KOPT-K1 (cell line): ENCODE data around the gene SLC30A5.
"Not testable (repeated sequence)": the region's sequence is repeated elsewhere in the genome, so short reads cannot be mapped to it uniquely, and the experiment has no call there.

Source experiments
- H3K27ac ChIP-seq: fragments of 200-600 bp; sonication (generic); 2 replicates; pipeline ENCODE4 v1.5.1; 2016; ENCODE audit warnings: antibody characterized with exemption, mild to moderate bottlenecking, low read depth, low read length; ENCODE audit not compliant: poor library complexity, severe bottlenecking
- H3K36me3 ChIP-seq: fragments of 200-600 bp; sonication (generic); 2 replicates; pipeline ENCODE4 v1.5.1; 2017; ENCODE audit warnings: antibody characterized with exemption, mild to moderate bottlenecking, low read length, moderate library complexity; ENCODE audit not compliant: insufficient read depth
- H3K9me3 ChIP-seq: fragments of 200-600 bp; sonication (generic); 2 replicates; pipeline ENCODE4 v1.5.1; 2017; ENCODE audit warnings: antibody characterized with exemption, low read length, mild to moderate bottlenecking; ENCODE audit not compliant: insufficient read depth, poor library complexity, severe bottlenecking

SLC30A5 gene

GRCh38 chr5:69086206-69086605, 7.6 kb upstream of the SLC30A5 start:
- no peaks in the 10 kb centered on the region for H3K36me3 ChIP-seq
- H3K9me3 ChIP-seq = no peaks in the 10 kb centered on the region
- no peak overlapping the region for H3K27ac ChIP-seq

DNA sequence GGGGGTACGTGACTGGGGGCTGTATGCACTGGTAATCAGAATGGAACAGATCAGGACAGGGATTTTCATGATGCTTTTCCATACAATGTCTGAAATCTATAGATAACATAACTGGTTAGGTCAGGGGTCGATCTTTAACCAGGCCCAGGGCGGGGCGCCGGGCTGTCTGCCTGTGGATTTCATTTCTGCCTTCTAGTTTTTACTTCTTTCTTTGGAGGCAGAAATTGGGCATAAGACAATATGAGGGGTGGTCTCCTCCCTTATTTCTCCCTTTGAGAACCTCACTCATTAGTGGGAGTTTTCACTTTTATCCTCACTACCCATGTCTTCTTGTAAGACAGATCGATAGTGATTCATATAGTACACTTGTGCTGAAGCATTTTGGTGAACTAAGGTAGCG, 5.8 kb upstream of the SLC30A5 start:
- not testable (repeated sequence) for H3K36me3 ChIP-seq, H3K27ac ChIP-seq

GRCh38 chr5:69090158-69090557, 3.7 kb upstream of the SLC30A5 start:
- Histone ChIP-seq H3K27ac (no peak overlapping the region), H3K9me3 (no peaks in the 10 kb centered on the region), H3K36me3 (0 out of 2 replicates have a peak, but pooled peaks cover under 1% of the 10 kb centered on the region)

More for the DNA sequence above, 5.8 kb upstream of the SLC30A5 start:
- not testable (repeated sequence) for H3K9me3 ChIP-seq

- H3K9me3 ChIP-seq = no peaks in the 10 kb centered on the region
- H3K36me3 ChIP-seq = peaks cover 15% of the 10 kb centered on the region
- H3K27ac ChIP-seq = no peak overlapping the region
Observed at GRCh38 chr5:69091771-69092170, 2.0 kb upstream of the SLC30A5 start.

DNA sequence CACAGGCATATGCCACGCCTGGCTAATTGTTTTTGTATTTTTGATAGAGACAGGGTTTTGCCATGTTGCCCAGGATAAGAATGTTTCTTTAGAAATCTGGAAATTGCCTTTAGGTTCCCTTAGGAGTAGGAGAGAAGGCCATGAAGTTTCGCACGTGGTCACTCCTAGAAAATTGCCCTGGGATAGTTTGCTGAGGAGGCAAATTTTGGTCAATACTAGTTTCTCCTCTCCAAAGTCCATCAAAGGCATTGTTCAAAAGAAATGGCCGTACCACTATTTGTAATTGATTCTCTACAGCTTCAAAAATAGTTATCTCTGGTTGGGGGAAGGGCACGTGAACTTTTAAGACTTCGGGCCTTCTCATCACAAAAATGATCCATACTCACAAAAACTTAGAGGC, 845 bp upstream of the SLC30A5 start:
- Histone ChIP-seq H3K9me3 (no peaks in the 10 kb centered on the region), H3K27ac (no peak overlapping the region), H3K36me3 (peaks cover 24% of the 10 kb centered on the region)

- Histone ChIP-seq H3K27ac (no peak overlapping the region), H3K9me3 (no peaks in the 10 kb centered on the region), H3K36me3 (peaks cover 84% of the 10 kb centered on the region)
Observed at GRCh38 chr5:69099302-69099701, 5.5 kb downstream of the SLC30A5 start.

DNA sequence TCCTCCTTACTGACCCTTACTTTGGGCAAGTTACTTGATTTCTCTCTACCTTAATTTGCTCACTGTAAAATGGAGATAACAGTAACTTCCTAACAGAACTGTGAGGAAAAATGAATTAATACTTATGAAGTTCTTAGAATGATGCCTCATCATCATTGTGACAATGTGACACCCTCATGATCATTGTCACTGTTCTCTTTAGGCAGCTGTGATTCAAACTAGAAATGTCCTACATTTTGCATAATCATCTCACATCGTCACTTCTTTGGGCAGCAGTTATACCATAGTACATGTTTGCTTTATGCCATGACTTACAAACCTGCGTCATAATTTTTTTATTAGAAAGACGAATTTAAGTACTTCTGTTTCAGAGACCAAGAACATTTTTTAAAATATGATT, 9.7 kb downstream of the SLC30A5 start:
- peaks cover 6% of the 10 kb centered on the region for H3K9me3 ChIP-seq
- no peak overlapping the region for H3K27ac ChIP-seq
- H3K36me3 ChIP-seq = peaks cover 97% of the 10 kb centered on the region

DNA sequence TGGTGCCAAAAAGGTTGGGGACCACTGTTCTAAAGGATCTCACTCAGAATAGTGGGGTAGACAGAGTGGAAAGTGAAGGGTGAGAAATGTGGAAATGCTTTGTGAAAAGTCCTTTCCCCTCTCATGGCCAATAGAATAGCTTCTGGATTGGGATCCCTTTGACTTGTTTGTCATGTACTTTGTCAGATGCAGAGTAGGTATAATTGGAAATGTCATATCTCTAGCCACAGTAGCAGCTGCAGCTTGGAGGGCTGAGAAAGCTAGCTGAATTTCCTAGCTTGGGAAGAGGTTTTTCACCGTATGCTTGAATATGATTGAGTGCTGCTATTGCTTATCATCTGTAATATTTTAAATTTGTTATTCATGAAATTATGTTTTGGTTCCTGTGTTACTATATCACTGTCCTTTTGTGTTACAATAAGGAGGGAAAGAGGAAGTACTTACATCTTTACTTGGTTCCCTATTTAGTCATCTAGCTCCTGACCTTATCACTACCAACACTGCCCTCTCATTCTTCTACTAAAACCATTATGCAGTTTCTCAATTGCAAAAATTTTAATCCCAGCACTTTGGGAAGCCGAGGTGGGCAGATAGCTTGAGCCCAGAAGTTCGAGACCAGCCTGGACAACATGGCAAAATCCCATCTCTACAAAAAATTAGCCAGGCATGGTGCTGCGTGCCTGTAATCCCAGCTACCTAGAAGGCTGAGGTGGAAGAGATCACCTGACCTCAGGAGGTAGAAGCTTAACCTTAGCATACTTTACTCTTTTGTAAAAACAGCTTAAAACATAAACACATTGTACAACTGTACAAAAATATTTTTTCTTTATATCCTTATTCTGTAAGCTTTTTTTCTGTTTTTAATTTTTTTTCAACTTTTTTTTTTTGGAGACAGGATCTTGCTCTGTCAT, 12.4 kb downstream of the SLC30A5 start:
- H3K9me3 ChIP-seq = peaks cover 21% of the 10 kb centered on the region
- no peak overlapping the region for H3K27ac ChIP-seq
- H3K36me3 ChIP-seq = peaks cover 95% of the 10 kb centered on the region

DNA sequence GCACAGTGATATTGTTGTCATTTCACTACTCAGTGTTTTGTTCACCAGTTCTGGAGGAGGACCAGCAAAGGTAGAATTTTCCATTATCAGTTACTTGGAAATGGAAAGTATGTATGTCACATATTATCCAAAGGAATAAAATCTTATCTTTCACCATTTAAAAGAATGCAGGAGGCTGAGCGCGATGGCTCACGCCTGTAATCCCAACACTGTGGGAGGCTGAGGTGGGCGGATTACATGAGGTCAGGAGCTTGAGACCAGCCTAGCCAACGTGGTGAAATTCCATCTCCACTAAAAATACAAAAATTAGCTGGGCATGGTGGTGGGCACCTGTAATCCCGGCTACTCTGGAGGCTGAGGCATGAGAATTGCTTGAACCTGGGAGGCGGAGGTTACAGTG, 14.6 kb downstream of the SLC30A5 start:
- H3K36me3 ChIP-seq = peaks cover 97% of the 10 kb centered on the region
- not testable (repeated sequence) for H3K27ac ChIP-seq
- peaks cover 21% of the 10 kb centered on the region for H3K9me3 ChIP-seq

DNA sequence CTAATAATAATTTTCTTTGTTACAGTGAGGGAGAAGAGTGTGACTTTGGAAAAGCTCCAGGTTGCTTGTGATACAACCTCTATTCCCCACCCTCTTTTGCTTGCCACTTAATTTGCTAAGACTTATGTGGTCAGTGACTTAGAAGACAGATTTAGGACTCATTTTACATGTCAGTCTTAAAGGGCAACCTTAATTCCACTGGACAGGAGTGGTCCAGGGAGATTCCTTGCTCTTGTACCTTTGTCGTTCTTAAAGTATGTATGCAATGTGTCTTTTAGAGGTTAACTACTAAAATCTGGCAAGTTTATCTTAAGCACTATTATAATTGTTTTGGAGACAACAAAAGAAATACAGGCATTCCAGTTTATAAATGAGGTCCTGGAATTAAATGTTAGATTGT, 20.0 kb downstream of the SLC30A5 start:
- H3K27ac ChIP-seq = no peak overlapping the region
- H3K36me3 ChIP-seq = peaks cover 90% of the 10 kb centered on the region

DNA sequence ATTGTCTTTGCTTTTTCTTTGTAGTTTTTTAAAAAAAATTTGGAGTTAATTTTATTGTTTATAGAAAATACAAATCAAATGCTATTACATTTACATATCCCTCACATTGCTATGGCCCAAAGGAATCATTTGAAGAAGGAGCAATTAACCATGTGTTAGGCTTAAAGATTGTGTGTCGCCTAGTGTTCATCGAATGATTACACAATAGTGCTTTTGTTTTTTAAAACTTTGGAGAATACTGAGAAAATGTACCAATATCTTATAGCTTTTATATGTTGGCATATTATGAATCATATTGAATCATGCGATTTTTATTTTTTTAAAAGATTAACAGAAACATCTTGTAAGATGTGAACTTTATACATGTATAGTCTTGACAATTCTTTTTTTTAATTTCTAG, 21.7 kb downstream of the SLC30A5 start:
- no peak overlapping the region for H3K27ac ChIP-seq
- peaks cover 89% of the 10 kb centered on the region for H3K36me3 ChIP-seq
- no peaks in the 10 kb centered on the region for H3K9me3 ChIP-seq

More for the DNA sequence above, 20.0 kb downstream of the SLC30A5 start:
- H3K9me3 ChIP-seq = peaks cover 11% of the 10 kb centered on the region

GRCh38 chr5:69129413-69129812, 35.6 kb downstream of the SLC30A5 start:
- H3K27ac ChIP-seq = no peak overlapping the region
- no peaks in the 10 kb centered on the region for H3K9me3 ChIP-seq
- peaks cover 80% of the 10 kb centered on the region for H3K36me3 ChIP-seq

DNA sequence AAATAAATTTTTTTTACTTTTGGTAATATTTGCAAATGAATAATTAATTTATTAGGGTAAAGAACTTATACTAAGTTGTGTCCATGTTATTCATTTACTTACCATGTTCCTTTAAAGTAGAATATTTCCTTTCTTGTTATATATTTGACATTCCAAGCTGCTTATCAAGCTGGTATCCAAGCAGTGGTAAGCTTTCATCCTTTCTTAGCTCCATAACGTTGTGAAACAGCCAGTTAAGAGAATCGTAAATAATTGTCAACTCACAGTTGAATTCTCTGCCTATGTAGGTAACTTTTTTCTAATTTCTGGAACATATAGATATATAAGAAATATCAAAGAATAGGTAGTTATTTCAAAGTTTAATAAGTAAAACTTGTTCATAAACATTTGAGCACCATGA, 36.4 kb downstream of the SLC30A5 start:
- peaks cover 73% of the 10 kb centered on the region for H3K36me3 ChIP-seq
- H3K9me3 ChIP-seq = no peaks in the 10 kb centered on the region
- no peak overlapping the region for H3K27ac ChIP-seq

DNA sequence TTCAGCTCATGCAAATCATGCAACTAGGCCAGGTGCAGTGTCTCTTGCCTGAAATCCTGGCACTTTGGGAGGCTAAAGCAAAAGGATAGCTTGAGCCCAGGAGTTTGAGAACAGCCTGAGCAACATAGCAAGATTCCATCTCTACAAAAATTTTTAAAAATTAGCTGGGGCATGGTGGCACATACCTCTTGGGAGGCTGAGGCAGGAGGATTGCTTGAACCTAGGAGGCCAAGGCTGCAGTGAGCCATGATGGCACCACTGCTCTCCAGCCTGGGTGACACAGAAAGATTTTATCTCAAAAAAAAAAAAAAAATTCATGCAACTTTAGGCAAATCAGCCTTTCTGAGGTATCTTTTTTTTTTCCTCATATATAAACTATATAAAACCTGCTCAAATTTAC, 37.5 kb downstream of the SLC30A5 start:
- Histone ChIP-seq H3K36me3 (peaks cover 71% of the 10 kb centered on the region), H3K27ac (no peak overlapping the region), H3K9me3 (no peaks in the 10 kb centered on the region)

DNA sequence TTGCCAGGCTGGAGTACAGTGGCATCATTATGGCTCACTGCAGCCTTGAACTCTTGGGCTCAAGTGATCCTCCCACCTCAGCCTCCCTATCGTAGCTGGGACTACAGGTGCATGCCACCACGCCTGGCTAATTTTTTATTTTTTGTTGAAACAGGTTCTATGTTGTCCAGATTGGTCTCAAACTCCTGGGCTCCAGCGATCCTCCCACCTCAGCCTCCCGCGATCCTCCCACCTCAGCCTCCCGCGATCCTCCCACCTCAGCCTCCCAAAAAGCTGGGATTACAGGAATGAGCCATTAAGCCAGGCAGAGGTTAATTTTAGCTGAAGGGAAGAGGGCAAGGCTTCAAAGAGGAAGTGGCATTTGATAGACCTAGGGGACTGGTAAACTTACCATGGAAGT, 40.3 kb downstream of the SLC30A5 start:
- Histone ChIP-seq H3K27ac (no peak overlapping the region), H3K9me3 (no peaks in the 10 kb centered on the region), H3K36me3 (peaks cover 46% of the 10 kb centered on the region)

DNA sequence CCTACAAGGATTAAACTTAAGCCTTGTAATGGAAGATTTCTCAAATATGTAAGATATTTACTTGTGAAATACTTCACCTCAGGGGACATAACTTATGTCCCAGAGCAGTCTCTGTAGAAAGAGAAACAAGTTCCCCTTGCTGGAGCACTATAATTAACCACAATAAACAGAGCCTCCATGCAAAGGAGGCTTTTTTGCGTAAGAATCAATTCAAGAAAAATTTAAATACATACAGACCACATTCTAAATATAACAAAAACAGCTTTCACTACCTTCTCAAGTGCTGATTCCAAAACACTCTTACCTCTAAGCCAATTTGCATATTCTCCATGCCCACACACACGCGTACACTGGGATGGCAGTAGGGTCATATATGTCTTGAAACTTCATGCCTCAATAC, 42.5 kb downstream of the SLC30A5 start:
- H3K36me3 ChIP-seq = peaks cover 27% of the 10 kb centered on the region
- H3K27ac ChIP-seq = no peak overlapping the region
- H3K9me3 ChIP-seq = peaks cover 7% of the 10 kb centered on the region
